Thoracic aorta (tissue), 2 donors: ENCODE measurements around the gene MAPT. TPM values are rescaled to one million over a fixed set of nuclear protein-coding genes. Genes with fewer than 3 reads are reported as not detected.

Source experiments
- ATAC-seq: fragments of 150-250 bp; one replicate; pipeline ENCODE4 v1.8.0; 2017; ENCODE audit warnings: low read depth; ENCODE audit not compliant: insufficient number of reproducible peaks, low FRiP score
- DNase-seq: peaks from one replicate; pipeline ENCODE4 v3.0.0-alpha.2; 2020; ENCODE audit warnings: low spot score
- H3K27ac ChIP-seq, 2 donors: fragments of 200-600 bp; sonication (generic); 1 replicate in 1 of 2; 2 replicates in 1 of 2; pipeline ENCODE4 v1.5.1; 2016; ENCODE audit warnings: mild to moderate bottlenecking in 2 of 2, moderate library complexity in 2 of 2
- H3K27me3 ChIP-seq: fragments of 200-600 bp; sonication (generic); replicated peaks from 2 replicates; pipeline ENCODE4 v1.6.0; 2016; ENCODE audit warnings: mild to moderate bottlenecking; ENCODE audit not compliant: insufficient read depth
- H3K36me3 ChIP-seq: fragments of 200-600 bp; sonication (generic); one replicate; pipeline ENCODE4 v1.5.1; 2016
- H3K4me1 ChIP-seq, 2 donors: fragments of 200-600 bp; sonication (generic); 1 replicate in 1 of 2; 2 replicates in 1 of 2; pipeline versions ENCODE4 v1.5.1 to v1.6.0; 2016; ENCODE audit warnings: low read depth in 2 of 2, mild to moderate bottlenecking in 1 of 2; ENCODE audit not compliant: control insufficient read depth in 1 of 2
- H3K4me3 ChIP-seq: fragments of 200-600 bp; sonication (generic); 2 replicates; pipeline ENCODE4 v1.5.1; 2016; ENCODE audit warnings: mild to moderate bottlenecking
- H3K9me3 ChIP-seq: fragments of 200-600 bp; sonication (generic); 2 replicates; pipeline ENCODE4 v1.5.1; 2016
- CTCF ChIP-seq: fragments of 200-600 bp; sonication (generic); IDR thresholded peaks from one replicate; pipeline ENCODE4 v1.5.1; 2019; ENCODE audit warnings: antibody characterized with exemption
- total RNA-seq, 2 donors: library from RNA; depleted of rRNA; stranded (reverse); fragments of >200 nt; gene quantifications; one replicate each; pipeline versions ENCODE4 v1.1.0 to v1.2.3, GENCODE V29; 2016

MAPT gene
- total RNA-seq, 2 donors from 2014 or later, result 3.1 to 4.6 TPM

- no peak for ATAC-seq
Measured at GRCh38 chr17:46007461-46007965, 113.2 kb downstream of the MAPT start.

DNA sequence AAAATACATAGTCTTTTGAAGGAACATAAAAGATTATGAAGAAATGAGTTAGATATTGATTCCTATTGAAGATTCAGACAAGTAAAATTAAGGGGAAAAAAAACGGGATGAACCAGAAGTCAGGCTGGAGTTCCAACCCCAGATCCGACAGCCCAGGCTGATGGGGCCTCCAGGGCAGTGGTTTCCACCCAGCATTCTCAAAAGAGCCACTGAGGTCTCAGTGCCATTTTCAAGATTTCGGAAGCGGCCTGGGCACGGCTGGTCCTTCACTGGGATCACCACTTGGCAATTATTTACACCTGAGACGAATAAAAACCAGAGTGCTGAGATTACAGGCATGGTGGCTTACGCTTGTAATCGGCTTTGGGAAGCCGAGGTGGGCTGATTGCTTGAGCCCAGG is 114.2 kb downstream of the MAPT start:
- peaks cover 0 to 5% of the 10 kb centered on the region in 2 donors for H3K4me1 ChIP-seq
- H3K9me3 ChIP-seq, result no peaks in the 10 kb centered on the region
- no peaks in the 10 kb centered on the region for H3K27me3 ChIP-seq
- ATAC-seq (no peak), DNase-seq (no peak)
- no peak overlapping the region for H3K27ac ChIP-seq
- H3K4me3 ChIP-seq, result no peak overlapping the region
- no peak for TF ChIP-seq CTCF
- no peaks in the 10 kb centered on the region for H3K36me3 ChIP-seq

More at GRCh38 chr17:46007461-46007965, 113.2 kb downstream of the MAPT start:
- H3K27ac ChIP-seq, result no peak overlapping the region
- no peaks in the 10 kb centered on the region for H3K9me3 ChIP-seq
- no peaks in the 10 kb centered on the region for H3K36me3 ChIP-seq
- no peak for TF ChIP-seq CTCF
- H3K27me3 ChIP-seq, result no peaks in the 10 kb centered on the region
- no peak overlapping the region for H3K4me3 ChIP-seq
- DNase-seq, result no peak
- peaks cover 3 to 15% of the 10 kb centered on the region in 2 donors for H3K4me1 ChIP-seq

DNA sequence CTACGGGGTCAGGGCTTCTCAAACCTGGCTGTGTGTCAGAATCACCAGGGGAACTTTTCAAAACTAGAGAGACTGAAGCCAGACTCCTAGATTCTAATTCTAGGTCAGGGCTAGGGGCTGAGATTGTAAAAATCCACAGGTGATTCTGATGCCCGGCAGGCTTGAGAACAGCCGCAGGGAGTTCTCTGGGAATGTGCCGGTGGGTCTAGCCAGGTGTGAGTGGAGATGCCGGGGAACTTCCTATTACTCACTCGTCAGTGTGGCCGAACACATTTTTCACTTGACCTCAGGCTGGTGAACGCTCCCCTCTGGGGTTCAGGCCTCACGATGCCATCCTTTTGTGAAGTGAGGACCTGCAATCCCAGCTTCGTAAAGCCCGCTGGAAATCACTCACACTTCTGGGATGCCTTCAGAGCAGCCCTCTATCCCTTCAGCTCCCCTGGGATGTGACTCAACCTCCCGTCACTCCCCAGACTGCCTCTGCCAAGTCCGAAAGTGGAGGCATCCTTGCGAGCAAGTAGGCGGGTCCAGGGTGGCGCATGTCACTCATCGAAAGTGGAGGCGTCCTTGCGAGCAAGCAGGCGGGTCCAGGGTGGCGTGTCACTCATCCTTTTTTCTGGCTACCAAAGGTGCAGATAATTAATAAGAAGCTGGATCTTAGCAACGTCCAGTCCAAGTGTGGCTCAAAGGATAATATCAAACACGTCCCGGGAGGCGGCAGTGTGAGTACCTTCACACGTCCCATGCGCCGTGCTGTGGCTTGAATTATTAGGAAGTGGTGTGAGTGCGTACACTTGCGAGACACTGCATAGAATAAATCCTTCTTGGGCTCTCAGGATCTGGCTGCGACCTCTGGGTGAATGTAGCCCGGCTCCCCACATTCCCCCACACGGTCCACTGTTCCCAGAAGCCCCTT is 115.6 kb downstream of the MAPT start:
- no peaks in the 10 kb centered on the region for H3K27me3 ChIP-seq
- DNase-seq (no peak), ATAC-seq (no peak)
- H3K4me3 ChIP-seq, result no peak overlapping the region
- H3K27ac ChIP-seq, result no peak overlapping the region
- H3K9me3 ChIP-seq, result no peaks in the 10 kb centered on the region
- TF ChIP-seq CTCF, result no peak
- H3K36me3 ChIP-seq, result no peaks in the 10 kb centered on the region
- no peaks in the 10 kb centered on the region for H3K4me1 ChIP-seq

- Histone ChIP-seq H3K4me1 (no peaks in the 10 kb centered on the region), H3K36me3 (no peaks in the 10 kb centered on the region), H3K27me3 (no peaks in the 10 kb centered on the region), H3K9me3 (no peaks in the 10 kb centered on the region), H3K4me3 (no peak overlapping the region), H3K27ac (no peak overlapping the region)
- ATAC-seq (no peak), DNase-seq (no peak)
- TF ChIP-seq CTCF, result no peak
Measured at GRCh38 chr17:46010597-46011186, 116.3 kb downstream of the MAPT start.

GRCh38 chr17:46011711-46012505 is 117.6 kb downstream of the MAPT start:
- Histone ChIP-seq H3K36me3 (no peaks in the 10 kb centered on the region), H3K4me3 (no peak overlapping the region), H3K27me3 (no peaks in the 10 kb centered on the region), H3K9me3 (no peaks in the 10 kb centered on the region), H3K27ac (no peak overlapping the region), H3K4me1 (no peaks in the 10 kb centered on the region)
- DNase-seq (no peak), ATAC-seq (no peak)
- no peak for TF ChIP-seq CTCF
